Renal pelvis (tissue), 4 donors: Measurements from ENCODE around the gene P4HB. TPM values are rescaled to one million over a fixed set of nuclear protein-coding genes. Genes with fewer than 3 reads are reported as not detected.
A peak's percentile ranks its signal among the peaks of the same experiment; 100 is the strongest.

ENCODE experiments used
- DNase-seq: peaks from one replicate; pipeline ENCODE4 v3.0.0-alpha.2; 2013
- polyA plus RNA-seq, 3 donors: library from polyadenylated mRNA; unstranded; fragments of 120-200 nt; gene quantifications; one replicate each; pipeline ENCODE4 v1.2.1, GENCODE V29; 2013; ENCODE audit not compliant: insufficient read length in 3 of 3

P4HB gene
- polyA plus RNA-seq, 3 donors = 415 to 451 (median 445) TPM

GRCh38 chr17:81871387-81872230 lies 11.3 kb upstream of the P4HB start:
- DNase-seq = peak; percentile 89

- no peak for DNase-seq
Observed at GRCh38 chr17:81870981-81871386, 10.6 kb upstream of the P4HB start, which contains the start of gene ARHGDIA. Gene ARHGDIA (minus strand): TSS chr17:81871337. CDS start chr17:81869930, 1,407 bp downstream.

DNA sequence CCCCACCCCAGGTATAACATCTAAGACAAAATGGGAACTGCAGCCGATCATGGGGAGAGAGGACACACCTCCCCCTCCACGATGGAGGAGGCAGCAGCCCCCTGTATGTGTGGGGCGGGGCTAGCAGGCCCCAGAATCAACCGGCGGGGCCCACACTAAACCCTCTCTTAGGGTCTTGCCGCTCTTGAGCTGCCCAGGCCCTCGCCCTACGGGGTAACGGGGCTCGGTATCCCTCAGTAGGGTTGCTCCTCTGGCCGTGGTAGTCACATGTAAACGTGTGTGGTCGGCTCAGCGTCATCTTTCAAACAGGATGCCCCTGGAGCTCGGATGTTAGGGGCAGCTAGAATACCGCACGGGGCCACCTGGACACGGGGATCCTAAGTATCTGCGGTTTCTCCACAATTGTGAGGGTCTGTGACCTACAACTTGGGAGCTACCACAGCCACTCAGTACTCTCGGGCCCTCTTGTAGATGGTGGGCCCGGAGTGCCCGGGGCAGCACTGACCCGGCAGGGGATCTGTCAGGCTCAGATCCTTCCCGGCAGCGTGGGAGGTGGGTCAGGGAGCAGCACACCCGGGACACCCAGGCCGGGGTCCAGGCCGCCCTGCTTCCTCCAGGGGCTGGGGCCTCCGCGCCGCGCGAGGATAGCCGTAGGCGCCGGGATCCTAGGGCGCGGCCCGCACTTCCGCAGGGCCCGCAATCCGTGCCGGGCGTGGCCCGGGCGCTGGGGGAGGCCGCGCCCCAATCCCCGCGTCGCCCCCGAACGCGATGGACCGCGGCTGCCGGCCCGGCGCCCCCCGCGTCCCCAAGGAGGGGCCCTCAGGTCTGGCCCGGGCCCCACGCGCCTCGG lies 10.0 kb upstream of the P4HB start:
- DNase-seq = no peak

DNA sequence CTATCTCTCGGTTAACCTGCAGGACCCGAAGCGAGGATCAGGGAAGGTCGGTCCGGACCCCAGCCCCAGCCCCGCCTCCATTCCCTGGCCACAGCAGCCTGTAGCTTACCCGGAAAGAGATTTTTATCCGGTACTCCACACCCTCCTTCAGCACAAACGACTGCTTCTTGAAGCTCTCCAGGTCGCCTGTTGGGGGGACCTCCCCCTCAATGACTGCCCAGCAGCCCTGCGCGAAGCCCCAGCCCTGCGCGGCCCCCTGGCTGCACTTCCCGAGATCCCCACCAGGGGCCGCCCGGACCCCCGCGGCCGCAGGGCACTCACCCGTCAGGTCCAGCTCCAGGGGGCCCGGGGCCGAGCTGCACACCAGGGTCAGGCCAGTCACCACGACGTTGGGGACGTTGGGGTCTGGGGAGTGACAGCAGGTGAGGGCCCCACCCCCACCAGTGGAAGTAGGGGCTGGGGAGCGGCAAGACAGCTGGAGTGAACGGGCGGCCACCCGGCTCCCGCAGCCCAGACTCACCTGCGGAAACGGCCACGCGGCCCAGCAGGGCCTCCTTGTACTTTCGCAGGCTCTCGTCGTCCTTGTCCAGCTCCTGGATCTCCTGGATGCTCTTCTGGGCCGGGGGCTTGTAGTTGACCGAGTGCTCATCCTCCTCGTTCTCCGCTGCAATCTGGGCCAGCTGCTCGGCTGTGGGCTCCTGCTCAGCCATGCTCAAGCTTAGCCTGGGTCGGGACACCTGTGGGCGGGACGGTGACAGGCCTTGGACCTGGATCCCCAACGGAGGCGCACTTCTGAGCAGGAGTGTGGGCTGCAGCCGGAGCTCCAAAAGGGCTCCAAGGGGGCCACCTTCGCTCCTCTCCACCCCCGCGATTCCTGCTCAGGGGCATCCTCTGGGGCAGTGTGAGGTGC lies 9.1 kb upstream of the P4HB start:
- no peak for DNase-seq

DNA sequence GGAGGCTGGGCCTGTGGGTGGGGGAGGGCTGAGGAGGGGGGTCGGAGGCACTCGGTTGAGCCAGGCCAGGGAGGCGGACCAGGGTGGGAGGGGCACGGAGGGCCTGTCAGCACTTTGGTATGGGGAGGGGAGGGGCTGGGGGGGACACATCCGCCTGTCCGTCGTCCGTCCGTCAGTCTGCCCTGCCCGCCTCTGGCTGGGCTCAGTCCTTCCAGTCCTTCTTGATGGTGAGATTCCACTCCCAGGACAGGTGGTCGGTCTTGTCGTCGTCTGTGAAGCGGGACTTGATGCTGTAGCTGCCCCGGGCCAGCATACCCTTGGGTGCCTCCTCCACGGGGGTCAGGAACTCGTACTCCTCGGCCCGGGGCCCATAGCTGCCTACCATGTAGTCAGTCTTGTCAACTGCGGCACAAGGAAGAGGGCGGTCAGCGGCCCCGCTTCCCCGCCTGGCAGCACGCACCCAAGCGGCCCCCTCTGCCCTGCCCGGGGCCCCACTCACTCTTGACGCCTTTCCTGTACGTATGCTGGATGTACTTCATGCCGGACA lies 8.4 kb upstream of the P4HB start:
- no peak for DNase-seq

- no peak for DNase-seq
Observed at GRCh38 chr17:81867991-81868673, 7.8 kb upstream of the P4HB start.

GRCh38 chr17:81867170-81867990 lies 7.0 kb upstream of the P4HB start:
- no peak for DNase-seq

- no peak for DNase-seq
Observed at GRCh38 chr17:81866440-81867169, 6.3 kb upstream of the P4HB start.

- DNase-seq = no peak
Observed at GRCh38 chr17:81865733-81866439, 5.6 kb upstream of the P4HB start.

GRCh38 chr17:81865358-81865732 lies 5.0 kb upstream of the P4HB start:
- no peak for DNase-seq

DNA sequence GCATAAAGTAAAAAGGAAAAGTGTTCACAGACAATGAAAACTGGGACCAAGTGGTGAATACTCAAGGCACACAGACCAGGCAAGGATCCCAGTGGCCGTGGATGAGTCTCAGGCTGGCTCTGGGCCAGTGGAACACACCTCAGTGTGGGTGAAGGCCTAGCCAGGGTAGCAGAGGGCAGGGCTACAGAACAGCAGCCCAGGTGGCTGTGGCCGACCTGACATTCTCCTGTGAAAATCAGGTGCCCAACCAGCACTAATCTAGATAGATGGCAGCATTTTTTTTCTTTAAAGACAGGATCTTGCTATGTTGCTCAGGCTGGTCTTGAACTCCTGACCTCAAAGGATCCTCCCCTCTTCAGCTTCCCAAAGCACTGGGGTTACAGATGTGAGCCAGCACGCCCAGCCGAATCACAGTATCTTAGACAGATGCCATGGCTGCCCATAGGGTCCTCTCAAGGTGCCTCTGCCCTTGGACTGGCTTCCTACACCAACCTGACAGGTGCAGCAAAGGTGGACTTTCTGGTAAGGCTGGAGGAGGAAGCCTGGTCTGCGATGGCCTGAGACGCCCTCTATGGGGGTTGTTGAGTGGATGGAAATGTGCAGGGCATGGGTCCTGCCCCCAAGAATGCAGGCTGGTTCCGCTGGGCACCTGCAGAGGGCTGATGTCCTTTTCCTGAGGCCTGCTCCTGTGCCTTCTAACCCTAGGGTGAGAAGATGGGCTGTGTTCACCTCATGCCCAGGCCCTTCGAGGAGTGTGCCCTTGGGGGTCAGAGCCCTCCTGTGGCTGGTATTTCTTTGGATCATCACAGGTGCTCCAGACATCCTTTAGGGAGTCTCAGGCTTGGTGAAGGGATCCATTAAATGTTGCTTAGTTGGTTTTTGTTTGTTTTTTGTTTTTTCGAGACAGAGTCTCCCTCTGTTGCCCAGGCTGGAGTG lies 3.8 kb upstream of the P4HB start:
- no peak for DNase-seq

GRCh38 chr17:81863123-81863675 lies 2.9 kb upstream of the P4HB start:
- no peak for DNase-seq

GRCh38 chr17:81860756-81861568 lies 627 bp upstream of the P4HB start:
- peak; percentile 100 for DNase-seq

- no peak for DNase-seq
Observed at GRCh38 chr17:81858967-81859905, 1.1 kb downstream of the P4HB start.
